Measurements from ENCODE around the gene NUSAP1. TPM values are rescaled to one million over a fixed set of nuclear protein-coding genes. Genes with fewer than 3 reads are reported as not detected.
"Not testable (repeated sequence)": the region's sequence is repeated elsewhere in the genome, so short reads cannot be mapped to it uniquely, and the experiment has no call there.

The NUSAP1 gene
- polyA plus RNA-seq, 3 donors, result 2.4 to 4.0 (median 3.5) TPM

- Histone ChIP-seq H3K4me1 (ENCODE audit: control insufficient read depth in 1 of 2, insufficient read depth in 2 of 2, low read length in 2 of 2) (peaks cover 0 to 8% of the 10 kb centered on the region in 2 donors), H4K20me1 (ENCODE audit: insufficient read depth, low read length) (no peaks in the 10 kb centered on the region), H3K27ac (ENCODE audit: low read depth in 1 of 2, low read length in 2 of 2) (no peak overlapping the region), H3K79me2 (ENCODE audit: insufficient read depth, low read length) (no peaks in the 10 kb centered on the region), H3K27me3 (ENCODE audit: control insufficient read depth in 2 of 2, insufficient read depth in 2 of 2, low read length in 2 of 2) (no peaks in the 10 kb centered on the region), H3K9me3 (replicated peaks in 1 of 2; ENCODE audit: control insufficient read depth in 1 of 2, insufficient read depth in 1 of 2, low read length in 2 of 2) (no peaks in the 10 kb centered on the region), H3K4me2 (replicated peaks; ENCODE audit: extremely low read depth, low read length, poor library complexity, severe bottlenecking) (no peak overlapping the region), H3K9ac (ENCODE audit: insufficient read depth, low read length, poor library complexity, severe bottlenecking) (no peak overlapping the region), H3K36me3 (replicated peaks in 1 of 2; ENCODE audit: control insufficient read depth in 1 of 2, insufficient read depth in 2 of 2, low read length in 2 of 2) (peaks cover 17 to 38% of the 10 kb centered on the region in 2 donors), H3K4me3 (replicated peaks in 1 of 3; ENCODE audit: low read depth in 2 of 3, low read length in 3 of 3) (no peak overlapping the region), H2AFZ (ENCODE audit: insufficient read depth, low read depth, low read length, poor library complexity, severe bottlenecking) (no peak overlapping the region)
- H3K9me3 Mint-ChIP-seq, result no peaks in the 10 kb centered on the region
- no peak for TF ChIP-seq CTCF (IDR thresholded peaks at IDR 0.05)
- H3K4me1 Mint-ChIP-seq, result peaks cover 11% of the 10 kb centered on the region
- intact Hi-C loops (cut with micrococcal nuclease), result no loop called here
- no peak overlapping the region for H3K27ac Mint-ChIP-seq
- 80% methylated on average over 3 of the region's 5 CpGs for WGBS (ENCODE audit: insufficient coverage)
- no peak for DNase-seq
- peaks cover 15 to 33% of the 10 kb centered on the region in 2 donors for H3K36me3 Mint-ChIP-seq
- no peaks in the 10 kb centered on the region for H3K27me3 Mint-ChIP-seq (ENCODE audit: low read depth in 3 of 3)
- H3K4me3 Mint-ChIP-seq, result no peak overlapping the region
Measured at GRCh38 chr15:41307679-41308078, 25.0 kb upstream of the NUSAP1 start.

GRCh38 chr15:41309226-41309905, 23.3 kb upstream of the NUSAP1 start:
- H3K4me3 ChIP-seq (replicated peaks in 1 of 3; ENCODE audit: low read depth in 2 of 3, low read length in 3 of 3), result no peak overlapping the region
- WGBS (ENCODE audit: insufficient coverage), result no CpG with 5 or more reads among the region's 2 CpGs
- no peak overlapping the region for H3K9ac ChIP-seq (ENCODE audit: insufficient read depth, low read length, poor library complexity, severe bottlenecking)
- Mint-ChIP-seq H3K27me3 (ENCODE audit: low read depth in 3 of 3) (no peaks in the 10 kb centered on the region), H3K36me3 (peaks cover 24 to 44% of the 10 kb centered on the region in 2 donors), H3K27ac (no peak overlapping the region), H3K9me3 (no peaks in the 10 kb centered on the region), H3K4me3 (no peak overlapping the region), H3K4me1 (peaks cover 4% of the 10 kb centered on the region)
- no peak overlapping the region for H3K27ac ChIP-seq (ENCODE audit: low read depth in 1 of 2, low read length in 2 of 2)
- H2AFZ ChIP-seq (ENCODE audit: insufficient read depth, low read depth, low read length, poor library complexity, severe bottlenecking), result no peak overlapping the region
- no peaks in the 10 kb centered on the region for H4K20me1 ChIP-seq (ENCODE audit: insufficient read depth, low read length)
- no peaks in the 10 kb centered on the region for H3K27me3 ChIP-seq (ENCODE audit: control insufficient read depth in 2 of 2, insufficient read depth in 2 of 2, low read length in 2 of 2)
- TF ChIP-seq CTCF (IDR thresholded peaks at IDR 0.05), result no peak
- peaks cover 0 to 8% of the 10 kb centered on the region in 2 donors for H3K4me1 ChIP-seq (ENCODE audit: control insufficient read depth in 1 of 2, insufficient read depth in 2 of 2, low read length in 2 of 2)
- H3K9me3 ChIP-seq (replicated peaks in 1 of 2; ENCODE audit: control insufficient read depth in 1 of 2, insufficient read depth in 1 of 2, low read length in 2 of 2), result no peaks in the 10 kb centered on the region
- no peak for DNase-seq
- H3K4me2 ChIP-seq (replicated peaks; ENCODE audit: extremely low read depth, low read length, poor library complexity, severe bottlenecking), result no peak overlapping the region
- H3K36me3 ChIP-seq (replicated peaks in 1 of 2; ENCODE audit: control insufficient read depth in 1 of 2, insufficient read depth in 2 of 2, low read length in 2 of 2), result peaks cover 27 to 43% of the 10 kb centered on the region in 2 donors
- intact Hi-C loops (cut with micrococcal nuclease), result no loop called here
- no peaks in the 10 kb centered on the region for H3K79me2 ChIP-seq (ENCODE audit: insufficient read depth, low read length)

GRCh38 chr15:41320805-41321330, 11.8 kb upstream of the NUSAP1 start:
- H3K4me3 Mint-ChIP-seq; H3K9me3 ChIP-seq (replicated peaks in 1 of 2; ENCODE audit: control insufficient read depth in 1 of 2, insufficient read depth in 1 of 2, low read length in 2 of 2); H3K9ac ChIP-seq (ENCODE audit: insufficient read depth, low read length, poor library complexity, severe bottlenecking); H3K9me3 Mint-ChIP-seq; H3K4me1 ChIP-seq (ENCODE audit: control insufficient read depth in 1 of 2, insufficient read depth in 2 of 2, low read length in 2 of 2); H3K27ac ChIP-seq (ENCODE audit: low read depth in 1 of 2, low read length in 2 of 2); DNase-seq; H4K20me1 ChIP-seq (ENCODE audit: insufficient read depth, low read length); H3K27me3 Mint-ChIP-seq (ENCODE audit: low read depth in 3 of 3); intact Hi-C loops (cut with micrococcal nuclease); H3K27me3 ChIP-seq (ENCODE audit: control insufficient read depth in 2 of 2, insufficient read depth in 2 of 2, low read length in 2 of 2); H3K4me1 Mint-ChIP-seq; H2AFZ ChIP-seq (ENCODE audit: insufficient read depth, low read depth, low read length, poor library complexity, severe bottlenecking); H3K4me3 ChIP-seq (replicated peaks in 1 of 3; ENCODE audit: low read depth in 2 of 3, low read length in 3 of 3); H3K79me2 ChIP-seq (ENCODE audit: insufficient read depth, low read length); H3K4me2 ChIP-seq (replicated peaks; ENCODE audit: extremely low read depth, low read length, poor library complexity, severe bottlenecking); H3K27ac Mint-ChIP-seq: not testable (repeated sequence)
- WGBS (ENCODE audit: insufficient coverage), result 98% methylated on average over 13 of the region's 39 CpGs
- peaks cover 3 to 25% of the 10 kb centered on the region in 2 donors for H3K36me3 ChIP-seq (replicated peaks in 1 of 2; ENCODE audit: control insufficient read depth in 1 of 2, insufficient read depth in 2 of 2, low read length in 2 of 2)
- H3K36me3 Mint-ChIP-seq, result peaks cover 15 to 48% of the 10 kb centered on the region in 2 donors

All from CD14-positive monocyte (primary cell).